HepG2 (cell line): Measurements from ENCODE around the gene TOB1. TPM values are rescaled to one million over a fixed set of nuclear protein-coding genes. Genes with fewer than 3 reads are reported as not detected.

ENCODE experiments used
- ATAC-seq: fragments of 200-7000 bp; cut with Tn5 transposase; 3 replicates; pipeline ENCODE4 v1.9.1; 2020; ENCODE audit warnings: mild to moderate bottlenecking, moderate library complexity
- BruUV-seq: library from RNA; stranded (reverse); fragments of 400-500 nt; replicated peaks from 2 replicates; lab custom pipeline; 2021; lab: Mats Ljungman, UMichigan
- CTCF ChIA-PET: fragments of 300-600 bp; formaldehyde crosslinking; extraction: SDS; loops from one replicate; lab custom pipeline; 2021; ENCODE audit warnings: low total read pairs, inconsistent platforms, low intra/inter-chr PET ratio; lab: Yijun Ruan, JAX
- POLR2A ChIA-PET: fragments of 350-600 bp; sonication (Branson Sonifier 250); formaldehyde crosslinking; loops from one replicate; lab custom pipeline; 2020; ENCODE audit warnings: antibody characterized with exemption, inconsistent platforms; lab: Yijun Ruan, JAX
- DNase-seq: peaks from one replicate; pipeline ENCODE4 v3.0.0-alpha.2; 2015; ENCODE audit warnings: low spot score
- FAIRE-seq: peaks from 3 replicates; lab custom pipeline; 2011; peaks lifted over from hg19 to GRCh38; lab: Jason Lieb, UNC
- H2AFZ ChIP-seq: one replicate; pipeline ENCODE4 v1.6.1; 2011; ENCODE audit warnings: low read length, inconsistent platforms
- H3K27ac ChIP-seq: fragments of 300-600 bp; 3 replicates; pipeline ENCODE4 v1.8.0; 2011; ENCODE audit warnings: mixed run types, mild to moderate bottlenecking, mixed read lengths, low read length, inconsistent platforms; ENCODE audit not compliant: insufficient read depth; ENCODE audit errors: extremely low read length
- H3K27me3 ChIP-seq, 2 experiments: fragments of 200-600 bp in 1 of 2; 2 replicates in 1 of 2; 3 replicates in 1 of 2; pipeline versions ENCODE4 v1.6.0 to v1.8.0; 2011; ENCODE audit warnings: low read length in 2 of 2, mild to moderate bottlenecking in 2 of 2, moderate library complexity in 2 of 2, inconsistent platforms in 1 of 2; ENCODE audit not compliant: insufficient read depth in 2 of 2, control insufficient read depth in 1 of 2
- H3K36me3 ChIP-seq, 2 experiments: fragments of 200-600 bp in 1 of 2; replicated peaks in 1 of 2; 2 replicates in 1 of 2; 3 replicates in 1 of 2; pipeline versions ENCODE4 v1.5.1 to v1.8.0; 2011; ENCODE audit warnings: low read length in 2 of 2, inconsistent platforms in 1 of 2; ENCODE audit not compliant: insufficient read depth in 2 of 2, control insufficient read depth in 1 of 2
- H3K4me1 ChIP-seq: 2 replicates; pipeline ENCODE4 v1.5.1; 2012; ENCODE audit warnings: low read length, inconsistent platforms; ENCODE audit not compliant: insufficient read depth
- H3K4me2 ChIP-seq: 2 replicates; pipeline ENCODE4 v1.6.0; 2011; ENCODE audit warnings: low read depth, low read length, inconsistent platforms
- H3K4me3 ChIP-seq, 3 experiments: fragments of 200-600 bp in 1 of 3; sonication (generic), shearing (Covaris generic) in 1 of 3; replicated peaks in 1 of 3; 2 replicates each; pipeline ENCODE4 v1.5.1; 2011 to 2016; ENCODE audit warnings: low read length in 3 of 3, inconsistent platforms in 2 of 3, low read depth in 2 of 3, mild to moderate bottlenecking in 2 of 3, control low read depth in 1 of 3, mixed read lengths in 1 of 3; ENCODE audit not compliant: insufficient read depth in 1 of 3
- H3K79me2 ChIP-seq: one replicate; pipeline ENCODE4 v1.6.1; 2011; ENCODE audit warnings: low read length, inconsistent platforms; ENCODE audit not compliant: insufficient read depth
- H3K9ac ChIP-seq: 2 replicates; pipeline ENCODE4 v1.6.0; 2011; ENCODE audit warnings: mild to moderate bottlenecking, low read depth, low read length, inconsistent platforms; ENCODE audit not compliant: insufficient read depth
- H3K9me3 ChIP-seq: 2 replicates; pipeline ENCODE4 v1.5.1; 2012; ENCODE audit warnings: mild to moderate bottlenecking, low read length
- H4K20me1 ChIP-seq: 2 replicates; pipeline ENCODE4 v1.6.0; 2011; ENCODE audit warnings: inconsistent platforms, mild to moderate bottlenecking, low read length, moderate library complexity; ENCODE audit not compliant: insufficient read depth
- HNRNPL ChIP-seq: fragments of 200-400 bp; formaldehyde crosslinking; IDR thresholded peaks from 2 replicates; pipeline ENCODE4 v1.6.1; 2017; ENCODE audit warnings: mild to moderate bottlenecking, low read depth, low read length
- NCOR1 ChIP-seq: fragments of 200-600 bp; sonication (generic); IDR thresholded peaks from 2 replicates; pipeline ENCODE4 v1.7.0; 2017; ENCODE audit warnings: antibody characterized with exemption, low read length, borderline replicate concordance
- RFXAP ChIP-seq: sonication (generic); formaldehyde crosslinking; IDR thresholded peaks from 2 replicates; pipeline ENCODE4 v1.4.0; 2020; ENCODE audit warnings: missing genetic modification reagents, borderline replicate concordance
- ZNF382 ChIP-seq: sonication (generic); formaldehyde crosslinking; IDR thresholded peaks from 2 replicates; pipeline ENCODE4 v1.5.0; 2020; ENCODE audit warnings: missing genetic modification reagents, mild to moderate bottlenecking, borderline replicate concordance
- ZNF660 ChIP-seq: sonication (generic); formaldehyde crosslinking; IDR thresholded peaks from 2 replicates; pipeline ENCODE4 v1.5.1; 2020; ENCODE audit warnings: mild to moderate bottlenecking, low read depth, missing genetic modification reagents, borderline replicate concordance
- ZNF768 ChIP-seq: sonication (generic); formaldehyde crosslinking; IDR thresholded peaks from 2 replicates; pipeline ENCODE4 v1.4.0; 2020; ENCODE audit warnings: missing genetic modification reagents
- WGBS: methylation state at CpG from one replicate; pipeline ENCODE4 v1.1.6; 2017; ENCODE audit warnings: low lambda C conversion rate; 5-methylcytosine and 5-hydroxymethylcytosine counted together
- in situ Hi-C: cut with HindIII; loops from 2 replicates; pipeline ENCODE4 v1.10.0; 2017; ENCODE audit warnings: low pct_unique_long_range_greater_than_20kb; ENCODE audit not compliant: extremely low pct_ligation_motif_present
- intact Hi-C: fragments of 100-400 bp; cut with micrococcal nuclease; formaldehyde crosslinking; loops from one replicate; pipeline ENCODE4 v1.10.0; 2022; ENCODE audit not compliant: unreplicated experiment
- polyA plus RNA-seq, 8 experiments: library from polyadenylated mRNA; depleted of rRNA in 3 of 8; stranded (reverse) in 7 of 8; unstranded in 1 of 8; fragments of >200 nt; fragmentation: Illumina TruSeq in 4 of 8; extraction: Trizol in 4 of 8; gene quantifications; 2 replicates each; pipeline versions ENCODE4 v1.2.1 to v1.2.3, GENCODE V29; 2011 to 2016; ENCODE audit warnings: low read depth in 4 of 8, missing spikeins in 1 of 8, mixed read lengths in 1 of 8; ENCODE audit not compliant: insufficient read depth in 1 of 8
- total RNA-seq, 5 experiments: library from RNA; depleted of rRNA; stranded (reverse); fragments of >200 nt; fragmentation: Illumina TruSeq; extraction: Trizol; gene quantifications; 2 replicates each; pipeline ENCODE4 v1.2.3, GENCODE V29; 2016; ENCODE audit warnings: low read depth in 1 of 5

TOB1 gene
- total and polyA plus RNA-seq, 2 of the 13 experiments (the other 11 are each of a cell fraction or from before 2014, with no cell fraction given), result 21.9 to 57.7 TPM

GRCh38 chr17:50837286-50837979 is 28.7 kb downstream of the TOB1 start (continued):
- no peak for TF ChIP-seq ZNF660 (CRISPR knock-in tag)
- TF ChIP-seq RFXAP (CRISPR knock-in tag), result no peak

GRCh38 chr17:50836826-50837225 is 29.3 kb downstream of the TOB1 start:
- no peaks in the 10 kb centered on the region for H4K20me1 ChIP-seq
- no peaks in the 10 kb centered on the region for H3K79me2 ChIP-seq
- ChIA-PET POLR2A (no interaction called here), CTCF (no interaction called here)
- H3K9ac ChIP-seq, result no peak overlapping the region
- FAIRE-seq (no peak), DNase-seq (no peak), ATAC-seq (no peak)
- H3K27ac ChIP-seq, result no peak overlapping the region
- H3K4me1 ChIP-seq, result peaks cover 54% of the 10 kb centered on the region
- H3K27me3 ChIP-seq, result peaks cover 25 to 91% of the 10 kb centered on the region in 2 experiments
- in situ Hi-C loops, result no loop called here
- no peak overlapping the region for H3K4me2 ChIP-seq
- no peak for TF ChIP-seq ZNF382 (CRISPR knock-in tag)
- TF ChIP-seq HNRNPL, result 0 out of 2 replicates have a peak, but pooled peaks have one; percentile 10
- TF ChIP-seq NCOR1, result no peak
- TF ChIP-seq ZNF768 (CRISPR knock-in tag), result peak; percentile 29; the same call in 1 of the 2 replicates
- no peak overlapping the region for H3K4me3 ChIP-seq
- no peak overlapping the region for H2AFZ ChIP-seq
- 60% methylated on average over 11 of the region's 11 CpGs for WGBS
- no TSS peak for BruUV-seq
- intact Hi-C loops, result no loop called here
- H3K36me3 ChIP-seq, result no peaks in the 10 kb centered on the region
- no peaks in the 10 kb centered on the region for H3K9me3 ChIP-seq
